ENCODE results near the gene PRLH.

DNA sequence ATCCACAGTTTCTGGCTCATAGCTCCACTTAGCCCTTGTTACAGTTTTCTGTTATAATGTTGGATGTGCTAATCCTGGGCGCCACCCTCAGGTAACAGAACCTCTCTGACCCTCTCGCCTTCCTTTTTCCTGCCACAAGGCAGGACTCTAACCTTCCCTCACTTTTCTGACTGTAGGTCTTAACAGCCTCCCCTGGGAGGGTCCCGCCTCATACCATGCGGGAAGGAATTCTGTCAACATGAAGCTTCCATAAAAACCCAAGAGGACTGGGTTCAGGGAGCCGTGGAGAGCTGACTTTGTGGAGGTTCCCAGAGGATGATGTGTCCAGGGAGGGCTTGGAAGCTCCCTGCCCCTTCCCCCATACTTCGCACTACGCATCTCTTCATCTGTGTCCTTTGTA is 36.0 kb downstream of the PRLH start:
- TF ChIP-seq POLR2A (IDR thresholded peaks at IDR 0.05; ENCODE audit: low read length) (no peak), SMC3 (IDR thresholded peaks at IDR 0.05) (no peak), EP300 (IDR thresholded peaks at IDR 0.05) (no peak), EHMT2 (IDR thresholded peaks at IDR 0.05; ENCODE audit: low read depth) (no peak)
- TF ChIP-seq, protein P1, sequence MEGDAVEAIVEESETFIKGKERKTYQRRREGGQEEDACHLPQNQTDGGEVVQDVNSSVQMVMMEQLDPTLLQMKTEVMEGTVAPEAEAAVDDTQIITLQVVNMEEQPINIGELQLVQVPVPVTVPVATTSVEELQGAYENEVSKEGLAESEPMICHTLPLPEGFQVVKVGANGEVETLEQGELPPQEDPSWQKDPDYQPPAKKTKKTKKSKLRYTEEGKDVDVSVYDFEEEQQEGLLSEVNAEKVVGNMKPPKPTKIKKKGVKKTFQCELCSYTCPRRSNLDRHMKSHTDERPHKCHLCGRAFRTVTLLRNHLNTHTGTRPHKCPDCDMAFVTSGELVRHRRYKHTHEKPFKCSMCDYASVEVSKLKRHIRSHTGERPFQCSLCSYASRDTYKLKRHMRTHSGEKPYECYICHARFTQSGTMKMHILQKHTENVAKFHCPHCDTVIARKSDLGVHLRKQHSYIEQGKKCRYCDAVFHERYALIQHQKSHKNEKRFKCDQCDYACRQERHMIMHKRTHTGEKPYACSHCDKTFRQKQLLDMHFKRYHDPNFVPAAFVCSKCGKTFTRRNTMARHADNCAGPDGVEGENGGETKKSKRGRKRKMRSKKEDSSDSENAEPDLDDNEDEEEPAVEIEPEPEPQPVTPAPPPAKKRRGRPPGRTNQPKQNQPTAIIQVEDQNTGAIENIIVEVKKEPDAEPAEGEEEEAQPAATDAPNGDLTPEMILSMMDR (IDR thresholded peaks at IDR 0.05) = no peak

Measured in A549 (cell line).